ACC112 (cell line): Measurements from ENCODE around the gene SCFD1.
"Not testable (repeated sequence)": the region's sequence is repeated elsewhere in the genome, so short reads cannot be mapped to it uniquely, and the experiment has no call there.

Experiments used
- H2AFZ ChIP-seq: fragments of 200-600 bp; sonication (generic); one replicate; pipeline ENCODE4 v1.6.0; 2017; ENCODE audit warnings: antibody characterized with exemption, low read length; ENCODE audit not compliant: unreplicated experiment
- H3K27ac ChIP-seq: fragments of 200-600 bp; sonication (generic); 2 replicates; pipeline ENCODE4 v1.5.1; 2014; ENCODE audit warnings: low read depth, mild to moderate bottlenecking, antibody characterized with exemption, low read length, moderate library complexity
- H3K27me3 ChIP-seq: fragments of 200-600 bp; sonication (generic); 2 replicates; pipeline ENCODE4 v1.6.1; 2014; ENCODE audit warnings: mild to moderate bottlenecking, antibody characterized with exemption, low read length, moderate library complexity, mixed read lengths; ENCODE audit not compliant: insufficient read depth
- H3K36me3 ChIP-seq: fragments of 200-600 bp; sonication (generic); 2 replicates; pipeline ENCODE4 v1.6.1; 2016; ENCODE audit warnings: mild to moderate bottlenecking, antibody characterized with exemption, low read length, moderate library complexity, mixed read lengths; ENCODE audit not compliant: insufficient read depth
- H3K4me1 ChIP-seq: fragments of 200-600 bp; sonication (generic); one replicate; pipeline ENCODE4 v1.6.1; 2016; ENCODE audit warnings: low read length, mixed read lengths; ENCODE audit not compliant: insufficient read depth, unreplicated experiment, control insufficient read depth
- H3K4me3 ChIP-seq: fragments of 200-600 bp; sonication (generic); 2 replicates; pipeline ENCODE4 v1.5.1; 2014; ENCODE audit warnings: mild to moderate bottlenecking, low read depth, low read length
- H3K79me2 ChIP-seq: fragments of 200-600 bp; sonication (generic); one replicate; pipeline ENCODE4 v1.6.0; 2016; ENCODE audit warnings: low read length; ENCODE audit not compliant: control insufficient read depth, unreplicated experiment, insufficient read depth

SCFD1 gene

DNA sequence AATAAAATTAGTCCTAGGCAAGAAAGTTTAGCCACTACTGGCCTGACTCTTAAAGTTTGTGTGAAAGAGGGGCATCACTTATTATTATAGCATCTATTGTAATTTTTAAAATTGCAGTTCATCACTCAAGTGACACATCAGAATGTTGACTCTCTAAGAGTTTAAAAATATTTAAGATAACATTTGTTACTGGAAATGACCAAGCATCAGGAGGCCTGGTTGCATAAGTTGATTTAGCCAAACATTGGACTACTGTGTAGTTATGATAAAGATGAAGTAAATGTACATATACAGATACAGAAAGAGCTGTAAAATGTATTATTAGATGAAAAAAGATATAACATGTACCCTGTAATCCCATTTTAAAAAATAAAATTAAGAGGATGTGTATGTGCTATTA, 47.5 kb downstream of the SCFD1 start:
- Histone ChIP-seq H3K27ac (no peak overlapping the region), H3K4me3 (no peak overlapping the region), H3K27me3 (no peaks in the 10 kb centered on the region), H3K36me3 (peaks cover 22% of the 10 kb centered on the region), H2AFZ (no peak overlapping the region), H3K4me1 (no peaks in the 10 kb centered on the region), H3K79me2 (no peaks in the 10 kb centered on the region)

DNA sequence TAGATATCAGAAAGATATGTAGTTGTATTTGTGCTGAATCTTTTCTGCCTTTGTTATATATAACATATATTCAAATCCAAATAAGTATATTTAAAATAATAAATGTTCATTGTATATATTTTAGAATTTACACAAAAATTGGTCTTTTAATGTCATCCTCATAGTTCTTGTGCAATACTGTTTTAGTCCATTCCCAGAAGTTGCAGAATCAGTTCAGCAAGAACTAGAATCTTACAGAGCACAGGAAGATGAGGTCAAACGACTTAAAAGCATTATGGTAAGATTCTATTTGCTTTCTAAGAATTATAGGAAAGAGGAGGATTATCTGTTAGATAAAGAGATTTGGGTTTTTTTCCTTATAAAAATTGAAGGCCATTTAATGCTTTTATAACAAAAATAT, 51.0 kb downstream of the SCFD1 start:
- H3K79me2 ChIP-seq = no peaks in the 10 kb centered on the region
- H3K27me3 ChIP-seq = no peaks in the 10 kb centered on the region
- peaks cover 36% of the 10 kb centered on the region for H3K36me3 ChIP-seq
- H3K4me1 ChIP-seq = no peaks in the 10 kb centered on the region
- no peak overlapping the region for H3K27ac ChIP-seq
- H3K4me3 ChIP-seq = no peak overlapping the region
- H2AFZ ChIP-seq = no peak overlapping the region

DNA sequence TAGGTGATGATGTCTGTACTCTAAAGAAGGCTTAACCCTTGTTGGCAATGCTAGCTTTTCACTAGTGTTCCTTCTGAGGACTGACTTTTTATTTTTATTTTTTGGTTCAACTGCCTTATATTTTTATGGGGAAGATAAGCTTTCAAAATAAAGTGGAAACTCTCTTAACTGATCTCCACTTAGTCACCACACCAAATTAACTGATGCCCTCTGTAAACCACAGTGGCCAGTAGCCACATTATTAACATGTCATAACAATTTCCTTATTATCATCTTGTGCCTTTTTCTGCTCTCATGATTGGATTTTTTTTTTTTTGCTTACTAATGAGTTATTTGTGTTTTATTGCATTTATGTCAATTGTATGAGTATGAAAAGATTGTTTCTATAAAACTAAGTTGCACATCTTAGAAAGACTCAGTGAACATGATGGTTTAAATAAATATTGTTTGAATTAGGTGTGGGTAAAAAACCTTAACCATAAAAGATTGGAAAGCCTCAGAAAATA, 56.9 kb downstream of the SCFD1 start:
- no peaks in the 10 kb centered on the region for H3K4me1 ChIP-seq
- H3K4me3 ChIP-seq = no peak overlapping the region
- H3K79me2 ChIP-seq = no peaks in the 10 kb centered on the region
- H3K27me3 ChIP-seq = no peaks in the 10 kb centered on the region
- H2AFZ ChIP-seq = no peak overlapping the region
- no peak overlapping the region for H3K27ac ChIP-seq
- peaks cover 40% of the 10 kb centered on the region for H3K36me3 ChIP-seq

DNA sequence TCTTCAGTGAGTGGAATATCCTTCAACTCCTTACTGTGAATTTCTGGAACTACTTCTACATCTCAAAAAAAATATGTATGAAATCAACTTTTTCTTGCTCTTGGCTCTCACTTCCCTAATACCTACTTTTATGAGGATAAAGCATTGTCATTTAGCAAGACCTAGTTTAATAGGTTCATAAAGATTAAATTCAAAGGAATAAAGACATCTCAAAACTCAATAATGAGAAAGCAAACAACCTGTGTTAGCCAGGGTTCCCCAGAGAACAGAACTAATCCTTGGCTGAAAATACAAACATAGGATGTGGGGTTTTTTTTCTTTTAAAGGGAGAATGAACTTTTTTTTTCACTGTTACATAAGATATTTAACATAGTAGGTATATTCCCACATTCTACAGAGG, 57.9 kb downstream of the SCFD1 start:
- Histone ChIP-seq H3K27ac (no peak overlapping the region), H3K36me3 (peaks cover 38% of the 10 kb centered on the region)

DNA sequence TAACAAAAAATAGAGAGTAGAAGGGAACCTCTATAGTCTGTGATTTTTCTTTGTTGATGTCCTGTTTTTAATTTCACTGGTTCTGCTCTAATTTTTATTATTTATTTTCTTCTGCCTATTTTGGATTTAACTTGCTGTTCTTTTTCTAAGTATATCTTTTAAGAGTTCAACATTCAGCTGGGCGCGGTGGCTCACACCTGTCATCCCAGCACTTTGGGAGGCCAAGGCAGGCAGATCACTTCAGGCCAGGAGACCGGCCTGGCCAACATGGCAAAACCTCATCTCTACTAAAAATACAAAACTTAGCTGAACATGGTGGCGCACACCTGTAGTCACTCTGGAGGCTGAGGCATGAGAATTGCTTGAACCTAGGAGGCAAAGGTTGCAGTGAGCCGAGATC, 58.7 kb downstream of the SCFD1 start:
- H3K36me3 ChIP-seq = peaks cover 32% of the 10 kb centered on the region
- not testable (repeated sequence) for H2AFZ ChIP-seq, H3K27ac ChIP-seq, H3K4me3 ChIP-seq, H3K4me1 ChIP-seq, H3K27me3 ChIP-seq, H3K79me2 ChIP-seq

More for the DNA sequence above, 57.9 kb downstream of the SCFD1 start:
- H3K27me3 ChIP-seq = no peaks in the 10 kb centered on the region
- no peaks in the 10 kb centered on the region for H3K4me1 ChIP-seq
- no peaks in the 10 kb centered on the region for H3K79me2 ChIP-seq
- no peak overlapping the region for H2AFZ ChIP-seq
- no peak overlapping the region for H3K4me3 ChIP-seq

DNA sequence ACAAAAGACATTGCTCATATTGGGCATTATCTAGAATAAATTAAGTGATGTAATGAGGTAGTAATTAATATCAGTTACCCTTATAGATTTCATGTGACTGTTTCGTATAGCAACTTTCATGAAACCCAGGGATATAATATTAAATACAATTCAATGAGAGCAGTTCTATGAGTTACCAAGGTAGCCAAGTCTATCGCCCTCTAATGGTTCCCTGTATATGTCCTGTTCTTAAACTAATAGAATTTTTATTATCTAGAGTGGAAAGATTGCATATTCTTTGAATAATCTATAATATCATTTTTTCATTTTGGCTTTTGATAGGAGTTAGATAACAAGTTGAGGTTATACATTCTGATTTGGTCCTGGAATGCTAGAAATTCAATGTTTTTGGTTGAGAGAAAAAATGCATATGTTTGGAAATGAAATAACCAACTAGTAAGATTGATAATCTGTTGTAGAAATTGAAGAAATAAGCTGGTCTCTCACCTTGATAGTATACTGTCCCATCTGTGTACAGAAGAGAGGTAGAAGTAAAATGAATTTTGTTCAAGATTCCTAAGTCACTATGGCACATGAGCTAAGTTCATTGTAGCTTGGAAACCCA, 59.7 kb downstream of the SCFD1 start:
- H3K79me2 ChIP-seq = no peaks in the 10 kb centered on the region
- H3K4me3 ChIP-seq = no peak overlapping the region
- H3K27ac ChIP-seq = no peak overlapping the region
- no peaks in the 10 kb centered on the region for H3K27me3 ChIP-seq
- no peak overlapping the region for H2AFZ ChIP-seq
- peaks cover 28% of the 10 kb centered on the region for H3K36me3 ChIP-seq
- H3K4me1 ChIP-seq = no peaks in the 10 kb centered on the region

DNA sequence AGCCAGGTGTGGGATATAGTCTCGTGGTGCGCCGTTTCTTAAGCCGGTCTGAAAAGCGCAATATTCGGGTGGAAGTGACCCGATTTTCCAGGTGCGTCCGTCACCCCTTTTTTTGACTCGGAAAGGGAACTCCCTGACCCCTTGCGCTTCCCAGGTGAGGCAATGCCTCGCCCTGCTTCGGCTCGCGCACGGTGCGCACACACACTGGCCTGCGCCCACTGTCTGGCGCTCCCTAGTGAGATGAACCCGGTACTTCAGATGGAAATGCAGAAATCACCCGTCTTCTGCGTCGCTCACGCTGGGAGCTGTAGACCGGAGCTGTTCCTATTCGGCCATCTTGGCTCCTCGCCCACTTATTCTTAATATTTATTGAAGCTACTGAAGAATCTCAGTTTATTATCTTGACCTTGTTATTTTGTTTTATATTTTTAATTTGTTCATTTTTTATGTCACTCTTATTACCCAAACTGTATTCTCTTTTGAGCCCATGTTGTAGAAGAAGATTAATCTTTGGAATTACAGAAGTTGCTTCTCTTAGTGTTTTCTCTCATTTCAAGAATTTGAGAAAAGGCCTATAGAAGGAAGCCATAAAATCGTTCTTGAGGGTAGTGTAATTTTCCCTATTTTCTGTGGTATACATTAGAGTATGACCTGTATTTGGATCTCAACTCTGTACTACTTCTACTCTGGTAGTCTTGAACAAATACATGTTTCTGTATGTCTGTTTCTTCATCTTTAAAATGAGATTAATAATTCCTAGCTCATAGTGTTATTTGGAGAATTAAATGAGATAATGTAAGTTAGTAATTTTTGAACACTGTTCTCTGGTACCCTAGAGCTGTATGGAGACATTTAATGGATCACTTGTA, 68.6 kb downstream of the SCFD1 start:
- H3K4me3 ChIP-seq, H3K27ac ChIP-seq: not testable (repeated sequence)

DNA sequence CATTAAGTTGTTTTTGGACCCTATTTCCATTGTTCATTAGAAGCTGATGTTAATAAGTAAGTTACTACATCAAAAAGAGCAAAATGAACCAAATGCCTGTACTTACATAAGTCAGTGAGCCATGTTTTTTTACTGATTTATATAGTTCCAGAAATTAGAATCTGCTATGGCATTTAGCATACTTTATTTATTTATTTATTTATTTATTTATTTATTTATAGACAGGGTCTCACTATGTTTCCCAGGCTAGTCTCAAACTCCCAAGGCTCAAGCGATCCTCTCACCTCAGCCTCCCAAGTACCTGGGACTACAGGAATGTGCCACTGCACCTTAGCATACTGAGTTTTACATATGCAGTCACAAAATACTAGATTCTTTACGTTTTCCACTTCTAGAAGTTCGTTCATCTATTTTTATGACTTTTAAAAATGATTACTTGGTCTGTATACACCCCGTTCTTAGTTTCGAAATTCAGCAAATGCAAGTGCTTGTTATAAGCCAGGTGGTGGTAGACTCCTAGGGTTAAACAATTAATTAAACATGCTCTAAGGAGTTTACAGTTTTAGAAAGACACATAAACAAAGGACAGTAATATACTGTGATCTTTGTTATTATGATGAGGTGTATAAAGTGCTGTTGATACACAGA, 69.8 kb downstream of the SCFD1 start:
- no peaks in the 10 kb centered on the region for H3K79me2 ChIP-seq
- no peaks in the 10 kb centered on the region for H3K27me3 ChIP-seq
- H3K4me3 ChIP-seq = no peak overlapping the region
- H3K36me3 ChIP-seq = no peaks in the 10 kb centered on the region; the same call in 1 of the 2 replicates
- H2AFZ ChIP-seq = no peak overlapping the region
- no peaks in the 10 kb centered on the region for H3K4me1 ChIP-seq
- no peak overlapping the region for H3K27ac ChIP-seq

More for the DNA sequence above, 68.6 kb downstream of the SCFD1 start:
- not testable (repeated sequence) for H3K79me2 ChIP-seq, H3K4me1 ChIP-seq, H3K27me3 ChIP-seq, H2AFZ ChIP-seq, H3K36me3 ChIP-seq

DNA sequence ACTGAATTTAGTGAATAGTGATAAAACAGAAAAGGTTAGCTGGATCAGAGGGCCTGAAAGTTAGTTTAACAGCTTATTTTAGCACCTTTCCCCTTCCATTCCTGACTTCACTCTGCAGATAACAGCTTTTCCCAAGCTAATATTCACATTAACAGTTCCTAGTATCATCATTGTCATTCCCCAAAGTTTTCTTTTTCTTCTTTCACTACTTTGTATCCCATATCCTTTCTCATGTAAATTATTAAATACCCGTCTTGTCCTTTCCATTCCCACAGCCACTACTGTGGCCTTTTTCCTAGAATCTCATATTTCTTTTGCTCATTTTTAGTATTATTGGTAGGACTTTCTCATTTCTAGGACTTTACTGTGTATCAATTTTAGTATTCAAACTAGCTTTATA, 70.5 kb downstream of the SCFD1 start:
- no peaks in the 10 kb centered on the region for H3K27me3 ChIP-seq
- no peak overlapping the region for H3K4me3 ChIP-seq
- no peaks in the 10 kb centered on the region for H3K4me1 ChIP-seq
- H2AFZ ChIP-seq = no peak overlapping the region
- no peak overlapping the region for H3K27ac ChIP-seq
- H3K36me3 ChIP-seq = peaks cover 5% of the 10 kb centered on the region
- no peaks in the 10 kb centered on the region for H3K79me2 ChIP-seq

DNA sequence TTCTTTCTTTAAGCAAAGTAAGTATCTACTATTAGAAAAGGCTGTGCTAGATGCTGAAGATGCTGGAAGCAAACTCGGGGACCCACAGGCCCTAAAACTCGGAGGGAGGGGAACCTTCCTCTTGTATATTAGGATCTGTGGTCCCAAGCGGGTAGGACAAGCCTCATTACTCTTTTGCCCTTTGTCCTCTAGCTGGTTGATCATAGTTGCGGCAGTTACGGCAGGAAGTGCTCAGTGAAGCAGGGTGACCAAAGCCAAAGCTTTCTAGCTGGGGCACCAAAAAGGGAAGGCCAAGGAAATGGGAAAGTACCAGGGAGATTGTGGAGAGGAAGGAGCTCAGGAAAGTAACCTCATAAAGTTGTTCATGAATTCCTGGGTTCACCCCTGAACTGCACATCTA, 76.3 kb downstream of the SCFD1 start:
- H3K4me3 ChIP-seq = no peak overlapping the region
- no peak overlapping the region for H2AFZ ChIP-seq
- no peak overlapping the region for H3K27ac ChIP-seq
- no peaks in the 10 kb centered on the region for H3K4me1 ChIP-seq
- no peaks in the 10 kb centered on the region for H3K79me2 ChIP-seq
- H3K27me3 ChIP-seq = no peaks in the 10 kb centered on the region
- H3K36me3 ChIP-seq = peaks cover 27% of the 10 kb centered on the region
